Stimulated activated CD8-positive, alpha-beta memory T cell treated with anti-CD3 and anti-CD28 coated beads, Interleukin-7, amount 100 ng/mL, for 4 hours (primary cell): ENCODE measurements around the gene BHLHE23.

Experiments used
- DNase-seq, 2 donors: peaks; one replicate each; pipeline ENCODE4 v3.0.0-alpha.2; 2020; ENCODE audit warnings: low read depth in 2 of 2

The BHLHE23 gene

DNA sequence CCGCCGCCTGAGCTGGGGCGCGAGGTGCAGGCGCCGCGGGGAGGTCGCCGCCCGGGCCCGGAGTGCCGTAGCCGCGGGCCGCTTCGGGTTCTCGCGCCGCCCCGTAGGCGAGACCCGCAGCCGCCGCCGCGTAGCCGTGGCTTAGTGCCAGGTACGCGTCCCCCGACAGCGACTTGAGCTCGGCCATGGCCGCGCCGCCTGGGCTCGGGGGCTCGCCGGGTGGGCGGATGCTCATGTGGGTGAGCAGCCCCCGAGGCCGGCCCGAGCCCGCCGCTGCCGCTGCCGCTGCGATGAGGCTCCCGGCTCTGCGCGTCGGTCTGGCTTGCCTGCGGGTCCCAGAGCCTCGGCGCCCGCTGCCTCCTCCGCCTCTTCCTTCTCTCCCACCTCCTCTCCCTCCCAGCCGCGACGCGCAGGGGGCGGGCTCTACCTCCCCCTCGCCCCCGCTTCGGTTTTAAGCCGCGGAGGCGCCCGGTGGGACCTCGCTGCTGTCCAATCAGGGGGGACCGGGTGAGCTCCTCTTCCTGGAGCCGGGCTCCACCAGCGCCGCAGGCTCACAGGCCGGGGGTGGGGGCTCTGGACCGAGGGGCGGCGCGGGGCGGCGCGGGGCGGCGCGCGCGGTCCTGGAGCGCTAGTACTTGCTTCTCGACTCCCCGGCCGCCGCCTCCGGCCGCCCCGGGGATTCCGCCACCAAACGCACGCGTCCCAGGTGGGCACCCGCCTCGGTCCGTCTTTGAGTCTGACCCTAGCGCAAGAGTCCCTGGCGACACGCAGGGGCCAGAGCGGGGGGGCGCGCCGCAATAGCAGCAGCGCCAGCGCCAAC is at the start of gene BHLHE23:
TSS of gene BHLHE23 (minus strand) at position 425 of the 820 bp plus-strand sequence. CDS start at position 235, 190 bp downstream.
- peak in 1 of 2 donors; percentile 29 for DNase-seq

- no peak for DNase-seq
Observed at GRCh38 chr20:63055575-63056235, 48.9 kb upstream of the BHLHE23 start.

- no peak for DNase-seq
Observed at GRCh38 chr20:63054681-63055240, 48.0 kb upstream of the BHLHE23 start.

DNA sequence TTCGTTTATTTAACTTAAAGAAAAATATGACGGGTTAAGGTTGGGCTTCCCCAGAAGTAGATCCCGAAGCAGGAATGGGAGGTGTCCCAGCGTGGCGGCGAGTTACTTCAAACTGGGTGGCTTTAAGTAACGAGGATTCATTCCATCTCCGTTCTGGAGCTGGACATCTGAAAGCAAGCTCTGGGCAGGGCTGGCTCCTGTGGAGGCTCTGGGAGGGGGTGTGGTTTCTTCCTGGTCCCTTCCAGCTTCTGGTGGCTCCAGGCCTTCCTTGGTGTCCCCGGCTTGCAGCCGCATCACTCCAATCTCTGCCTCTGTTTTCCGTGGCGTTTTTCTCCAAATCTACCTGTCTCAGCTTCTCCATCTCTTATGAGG is 47.3 kb upstream of the BHLHE23 start:
- DNase-seq = no peak

- DNase-seq = no peak
Observed at GRCh38 chr20:63053432-63054102, 46.8 kb upstream of the BHLHE23 start.

- no peak for DNase-seq
Observed at GRCh38 chr20:63052571-63053431, 46.0 kb upstream of the BHLHE23 start.

GRCh38 chr20:63051911-63052310 is 45.1 kb upstream of the BHLHE23 start:
- no peak for DNase-seq

DNA sequence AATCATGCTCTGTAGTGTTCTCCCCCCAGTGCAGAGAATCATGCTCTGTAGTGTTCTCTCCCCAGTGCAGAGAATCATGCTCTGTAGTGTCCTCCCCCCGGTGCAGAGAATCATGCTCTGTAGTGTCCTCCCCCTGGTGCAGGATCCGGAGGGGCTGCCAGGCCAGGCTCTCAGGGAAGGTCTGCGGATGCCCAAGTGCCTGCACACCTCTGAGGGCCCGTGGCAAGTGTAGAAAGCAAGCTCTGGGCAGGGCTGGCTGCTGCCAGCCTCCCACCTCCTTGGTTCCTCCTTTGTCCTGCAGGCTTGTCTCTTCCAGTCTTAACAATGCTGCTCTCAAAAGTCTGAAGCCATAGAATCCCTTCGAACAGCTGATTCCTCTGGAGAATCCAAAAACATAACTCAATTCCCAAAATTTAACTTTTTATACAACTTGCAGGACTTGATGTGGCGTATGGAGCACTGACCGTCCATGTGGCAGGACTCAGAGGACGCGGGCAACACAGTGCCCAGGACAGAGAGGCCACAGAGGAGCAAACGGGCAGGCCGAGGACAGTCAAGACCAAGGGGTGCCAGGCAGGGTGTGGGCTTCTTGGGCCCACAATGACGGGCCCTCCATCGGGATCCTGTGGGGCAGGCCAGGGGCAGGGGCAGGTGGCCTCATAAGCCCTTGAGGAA is 44.6 kb upstream of the BHLHE23 start:
- no peak for DNase-seq

- no peak for DNase-seq
Observed at GRCh38 chr20:63050406-63050805, 43.6 kb upstream of the BHLHE23 start.

DNA sequence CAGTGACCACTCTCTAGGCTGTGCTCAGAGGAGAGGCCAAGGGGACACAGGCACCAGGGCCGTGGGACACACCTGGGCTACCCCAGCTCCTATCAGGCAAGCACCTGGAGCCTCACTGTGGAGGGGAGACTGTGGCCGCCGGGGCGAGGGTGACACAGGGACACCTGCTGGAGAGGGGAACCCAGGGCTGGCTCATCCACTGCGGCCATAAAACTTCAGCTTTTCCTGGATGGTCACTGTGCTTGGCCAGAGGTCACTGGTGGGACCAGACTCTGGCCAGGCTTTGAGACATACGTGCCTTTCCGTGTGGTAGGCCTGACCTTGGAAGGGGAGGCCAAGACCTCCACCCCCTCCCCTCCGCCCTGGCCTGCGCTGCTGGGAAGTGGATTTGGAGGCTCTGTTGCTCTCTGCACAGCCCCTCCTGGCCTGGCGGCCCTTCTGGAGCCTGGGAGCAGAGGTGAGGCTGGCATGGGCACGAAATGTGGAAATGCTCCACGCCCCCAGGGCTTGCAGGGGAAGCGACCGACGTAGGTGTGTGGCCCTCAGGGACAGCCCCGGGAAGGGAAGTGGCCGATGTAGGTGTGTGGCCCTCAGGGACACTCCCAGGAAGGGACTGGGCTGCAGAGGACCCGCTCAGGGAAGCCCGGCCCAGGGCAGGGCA is 42.9 kb upstream of the BHLHE23 start:
- DNase-seq = no peak

GRCh38 chr20:63049191-63049518 is 42.4 kb upstream of the BHLHE23 start:
- no peak for DNase-seq

GRCh38 chr20:63048516-63049190 is 41.9 kb upstream of the BHLHE23 start:
- DNase-seq = no peak

DNA sequence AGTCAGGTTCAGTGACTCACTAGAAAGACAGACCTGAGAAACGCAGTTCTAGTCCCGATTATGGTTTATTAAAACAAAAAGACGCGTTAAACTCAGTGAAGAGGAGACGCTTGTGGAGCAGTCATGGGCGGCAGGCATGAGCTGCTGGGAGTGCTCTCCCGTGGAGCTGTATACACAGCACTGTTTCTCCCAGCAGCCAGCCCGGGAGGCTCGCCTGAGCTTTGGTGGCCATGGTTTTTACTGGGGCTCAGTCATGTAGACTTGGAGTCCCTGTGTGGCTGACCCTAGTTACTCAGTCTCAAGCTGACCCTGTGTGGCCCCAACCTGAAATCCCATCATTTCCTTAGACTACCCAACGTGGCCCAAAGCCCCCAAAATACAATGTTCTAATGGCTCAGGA is 41.2 kb upstream of the BHLHE23 start:
- DNase-seq = no peak

DNA sequence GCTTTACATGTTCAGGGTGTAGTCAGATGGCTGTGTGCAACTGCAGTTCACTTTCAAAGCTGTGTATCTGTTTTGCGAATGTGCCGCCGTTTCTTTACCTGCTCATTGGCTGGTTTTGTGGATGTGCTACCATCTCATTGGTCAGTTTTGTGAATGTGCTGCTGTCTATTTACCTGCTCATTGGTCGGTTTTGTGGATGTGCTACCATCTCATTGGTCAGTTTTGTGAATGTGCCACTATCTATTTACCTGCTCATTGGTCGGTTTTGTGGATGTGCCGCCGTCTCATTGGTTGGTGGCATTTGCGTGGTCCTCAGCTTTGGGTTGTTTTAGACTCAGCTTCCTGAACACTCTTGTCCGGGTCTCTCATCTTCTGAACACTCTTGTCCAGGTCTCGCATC is 40.5 kb upstream of the BHLHE23 start:
- DNase-seq = no peak

DNA sequence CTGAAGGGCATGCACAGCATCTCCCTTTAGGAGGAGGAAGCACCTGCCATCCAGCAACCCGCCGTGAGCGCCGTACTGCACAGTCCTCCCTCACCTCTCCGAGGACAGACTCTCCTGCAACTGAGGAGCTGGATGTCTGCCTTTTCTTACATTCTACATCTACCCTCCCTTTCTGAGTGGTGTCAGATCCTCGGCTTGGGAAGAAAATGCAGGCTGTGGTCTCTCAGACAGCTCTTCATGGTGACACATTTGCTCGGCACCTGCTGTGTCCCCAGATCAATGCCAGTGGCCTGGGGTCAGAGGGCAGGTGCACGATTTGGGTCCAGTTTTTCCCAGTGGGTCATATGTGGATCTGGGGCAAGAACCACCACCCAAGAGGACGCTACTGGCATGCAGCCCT is 40.1 kb upstream of the BHLHE23 start:
- DNase-seq = no peak

GRCh38 chr20:63045991-63046390 is 39.2 kb upstream of the BHLHE23 start:
- no peak for DNase-seq

DNA sequence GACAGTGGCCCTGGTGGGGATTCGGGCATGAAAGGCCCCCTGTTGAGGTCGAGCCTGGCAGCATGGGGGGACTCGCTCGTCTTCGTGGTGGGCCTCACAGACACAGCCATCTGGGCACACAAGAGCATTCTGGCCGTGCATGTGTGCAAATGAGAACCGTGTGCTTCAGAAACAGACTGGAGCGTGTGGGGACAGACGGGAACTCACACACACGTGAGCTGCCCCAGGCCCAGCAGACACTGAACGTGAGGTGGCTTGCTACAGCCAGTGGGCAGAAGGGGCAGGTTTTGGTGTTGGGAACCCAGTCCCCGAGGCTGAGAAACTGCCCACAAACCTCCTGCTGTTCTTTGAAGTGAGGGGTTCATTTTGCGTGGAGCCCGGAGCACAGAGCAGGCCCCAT is 38.6 kb upstream of the BHLHE23 start:
- no peak for DNase-seq

GRCh38 chr20:63044605-63045004 is 37.8 kb upstream of the BHLHE23 start:
- no peak for DNase-seq

GRCh38 chr20:63044204-63044600 is 37.4 kb upstream of the BHLHE23 start:
- no peak for DNase-seq
